Activated naive CD4-positive, alpha-beta T cell treated with anti-CD3 and anti-CD28 coated beads, Interleukin-2, amount 10 ng/mL, durations not matched to agents 7 days and 5 days (primary cell): ENCODE measurements around the gene CNMD.
"Not testable (repeated sequence)": the region's sequence is repeated elsewhere in the genome, so short reads cannot be mapped to it uniquely, and the experiment has no call there.

Source experiments
- CTCF ChIA-PET: fragments of 350-600 bp; sonication (Branson Sonifier 250); formaldehyde crosslinking; loops from one replicate; lab custom pipeline; 2021; ENCODE audit warnings: antibody characterized with exemption; lab: Charles Lee
- DNase-seq: peaks from one replicate; pipeline ENCODE4 v3.0.0-alpha.2; 2020
- H3K27ac Mint-ChIP-seq: one replicate; pipeline ENCODE4 v1.8.0; 2021; ENCODE audit warnings: mild to moderate bottlenecking, moderate library complexity, mixed read lengths
- H3K27me3 Mint-ChIP-seq: one replicate; pipeline ENCODE4 v1.8.0; 2021; ENCODE audit warnings: mild to moderate bottlenecking, mixed read lengths
- H3K36me3 Mint-ChIP-seq: one replicate; pipeline ENCODE4 v1.8.0; 2021; ENCODE audit warnings: mixed read lengths
- H3K4me1 Mint-ChIP-seq: one replicate; pipeline ENCODE4 v1.8.0; 2021; ENCODE audit warnings: mixed read lengths
- H3K4me3 Mint-ChIP-seq: one replicate; pipeline ENCODE4 v1.8.0; 2021; ENCODE audit warnings: mild to moderate bottlenecking, moderate library complexity, mixed read lengths
- H3K9me3 Mint-ChIP-seq: one replicate; pipeline ENCODE4 v1.8.0; 2021; ENCODE audit warnings: mixed read lengths

Gene CNMD

GRCh38 chr13:52695856-52696255 is 43.8 kb downstream of the CNMD start:
- H3K4me1 Mint-ChIP-seq: peaks cover 23% of the 10 kb centered on the region
- CTCF ChIA-PET: no interaction called here
- no peak overlapping the region for H3K27ac Mint-ChIP-seq
- no peaks in the 10 kb centered on the region for H3K27me3 Mint-ChIP-seq
- no peaks in the 10 kb centered on the region for H3K9me3 Mint-ChIP-seq
- H3K4me3 Mint-ChIP-seq: no peak overlapping the region
- H3K36me3 Mint-ChIP-seq: peaks cover 9% of the 10 kb centered on the region
- no peak for DNase-seq

- no peak overlapping the region for H3K27ac Mint-ChIP-seq
- no peak for DNase-seq
- no peaks in the 10 kb centered on the region for H3K27me3 Mint-ChIP-seq
- H3K36me3 Mint-ChIP-seq: peaks cover 47% of the 10 kb centered on the region
- CTCF ChIA-PET: interaction anchor here (0.7 kb wide), 1 partner anchor 123 kb away, joined by 3 read pairs; no protein-coding TSS in a partner anchor
- no peak overlapping the region for H3K4me3 Mint-ChIP-seq
- no peaks in the 10 kb centered on the region for H3K9me3 Mint-ChIP-seq
- H3K4me1 Mint-ChIP-seq: peaks cover 2% of the 10 kb centered on the region
These were observed 53.2 kb downstream of the CNMD start for GRCh38 chr13:52686376-52686775.

GRCh38 chr13:52685806-52686205 is 53.8 kb downstream of the CNMD start:
- H3K36me3 Mint-ChIP-seq: peaks cover 48% of the 10 kb centered on the region
- H3K27ac Mint-ChIP-seq, H3K4me3 Mint-ChIP-seq, H3K27me3 Mint-ChIP-seq, H3K9me3 Mint-ChIP-seq, H3K4me1 Mint-ChIP-seq, DNase-seq: not testable (repeated sequence)
- CTCF ChIA-PET: interaction anchor here (0.7 kb wide), 1 partner anchor 124 kb away, joined by 3 read pairs; no protein-coding TSS in a partner anchor

- Mint-ChIP-seq H3K9me3 (no peaks in the 10 kb centered on the region), H3K4me3 (no peak overlapping the region), H3K27ac (no peak overlapping the region), H3K4me1 (no peaks in the 10 kb centered on the region), H3K36me3 (peaks cover 34% of the 10 kb centered on the region), H3K27me3 (no peaks in the 10 kb centered on the region)
- CTCF ChIA-PET: interaction anchor here (1.3 kb wide), 1 partner anchor 21 kb away, joined by 3 read pairs; no protein-coding TSS in a partner anchor
- no peak for DNase-seq
These were observed 61.8 kb downstream of the CNMD start for GRCh38 chr13:52677823-52678222.

GRCh38 chr13:52673465-52673864 is 66.2 kb downstream of the CNMD start:
- no peaks in the 10 kb centered on the region for H3K9me3 Mint-ChIP-seq
- H3K36me3 Mint-ChIP-seq: peaks cover 16% of the 10 kb centered on the region
- H3K4me3 Mint-ChIP-seq: no peak overlapping the region
- CTCF ChIA-PET: interaction anchor here (1.5 kb wide), 1 partner anchor 9 kb away, joined by 6 read pairs; no protein-coding TSS in a partner anchor
- DNase-seq: no peak
- H3K27me3 Mint-ChIP-seq: no peaks in the 10 kb centered on the region
- no peaks in the 10 kb centered on the region for H3K4me1 Mint-ChIP-seq
- H3K27ac Mint-ChIP-seq: no peak overlapping the region

- peaks cover 21% of the 10 kb centered on the region for H3K36me3 Mint-ChIP-seq
- no peaks in the 10 kb centered on the region for H3K9me3 Mint-ChIP-seq
- no peaks in the 10 kb centered on the region for H3K4me1 Mint-ChIP-seq
- DNase-seq: no peak
- H3K4me3 Mint-ChIP-seq: no peak overlapping the region
- no peaks in the 10 kb centered on the region for H3K27me3 Mint-ChIP-seq
- CTCF ChIA-PET: no interaction called here
- H3K27ac Mint-ChIP-seq: no peak overlapping the region
These were observed 68.9 kb downstream of the CNMD start for GRCh38 chr13:52670726-52671125.

- no peak for DNase-seq
- H3K9me3 Mint-ChIP-seq: no peaks in the 10 kb centered on the region
- CTCF ChIA-PET: no interaction called here
These were observed 69.9 kb downstream of the CNMD start for GRCh38 chr13:52669677-52670076.

GRCh38 chr13:52665325-52665724 is 74.3 kb downstream of the CNMD start:
- CTCF ChIA-PET: interaction anchor here (0.6 to 4.9 kb wide), 16 partner anchors 8 to 302 kb away, joined by 3 to 34 read pairs (median 5); partner anchors contain the start of gene SUGT1
- Mint-ChIP-seq H3K4me1 (no peaks in the 10 kb centered on the region), H3K9me3 (no peaks in the 10 kb centered on the region), H3K36me3 (peaks cover 25% of the 10 kb centered on the region), H3K27ac (no peak overlapping the region), H3K4me3 (no peak overlapping the region), H3K27me3 (no peaks in the 10 kb centered on the region)
- DNase-seq: no peak

More at GRCh38 chr13:52669677-52670076, 69.9 kb downstream of the CNMD start:
- Mint-ChIP-seq H3K27ac (no peak overlapping the region), H3K4me3 (no peak overlapping the region), H3K4me1 (no peaks in the 10 kb centered on the region), H3K27me3 (no peaks in the 10 kb centered on the region), H3K36me3 (peaks cover 22% of the 10 kb centered on the region)

- Mint-ChIP-seq H3K36me3 (peaks cover 28% of the 10 kb centered on the region), H3K27me3 (no peaks in the 10 kb centered on the region), H3K4me1 (no peaks in the 10 kb centered on the region), H3K9me3 (no peaks in the 10 kb centered on the region), H3K4me3 (no peak overlapping the region), H3K27ac (peak overlapping the region; percentile 8)
- CTCF ChIA-PET: interaction anchor here (1.0 to 4.9 kb wide), 8 partner anchors 9 to 303 kb away, joined by 3 to 34 read pairs (median 7); partner anchors contain the start of gene SUGT1
- no peak for DNase-seq
These were observed 75.3 kb downstream of the CNMD start for GRCh38 chr13:52664272-52664671.

GRCh38 chr13:52659340-52659739 is 80.3 kb downstream of the CNMD start:
- DNase-seq: no peak
- Mint-ChIP-seq H3K36me3 (peaks cover 14% of the 10 kb centered on the region), H3K27me3 (no peaks in the 10 kb centered on the region), H3K9me3 (no peaks in the 10 kb centered on the region), H3K4me1 (no peaks in the 10 kb centered on the region), H3K27ac (peak overlapping the region; percentile 35), H3K4me3 (no peak overlapping the region)
- CTCF ChIA-PET: no interaction called here
